Stimulated activated CD4-positive, alpha-beta T cell treated with anti-CD3 and anti-CD28 coated beads, TNF-alpha, amount 100 ng/mL, for 24 hours (primary cell): ENCODE results near the gene DDX25.

Experiments used
- DNase-seq, 3 experiments: peaks; one replicate each; pipeline ENCODE4 v3.0.0-alpha.2; 2020; ENCODE audit warnings: low read depth in 3 of 3

Gene DDX25

GRCh38 chr11:125935618-125936199 lies 31.4 kb downstream of the DDX25 start:
- DNase-seq: no peak

- no peak for DNase-seq
Observed at GRCh38 chr11:125938418-125938817, 34.1 kb downstream of the DDX25 start.

- no peak for DNase-seq
Observed at GRCh38 chr11:125939081-125939521, 34.8 kb downstream of the DDX25 start.

- no peak for DNase-seq
Observed at GRCh38 chr11:125940145-125940544, 35.8 kb downstream of the DDX25 start.

DNA sequence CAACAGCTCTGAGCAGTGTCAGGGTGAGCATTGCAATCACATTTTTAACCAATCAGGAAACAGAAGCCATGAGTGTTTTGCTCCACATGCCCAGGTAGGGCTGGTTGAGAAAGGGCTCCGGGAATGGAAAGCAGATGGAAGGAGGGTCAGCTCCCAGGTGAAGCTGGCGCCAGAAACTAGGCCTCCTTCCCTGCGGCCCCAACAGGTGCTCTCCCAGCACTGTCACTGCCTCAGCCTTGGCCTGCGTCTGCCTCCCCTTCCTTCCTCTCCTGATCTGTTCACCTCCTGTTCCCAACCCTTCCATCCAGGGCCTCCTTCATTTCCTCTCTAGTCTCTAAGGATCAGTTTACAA lies 36.9 kb downstream of the DDX25 start:
- no peak for DNase-seq

- peak; percentile 24 to 58 (median 24) for DNase-seq
Observed at GRCh38 chr11:125941619-125942611, 37.6 kb downstream of the DDX25 start.

DNA sequence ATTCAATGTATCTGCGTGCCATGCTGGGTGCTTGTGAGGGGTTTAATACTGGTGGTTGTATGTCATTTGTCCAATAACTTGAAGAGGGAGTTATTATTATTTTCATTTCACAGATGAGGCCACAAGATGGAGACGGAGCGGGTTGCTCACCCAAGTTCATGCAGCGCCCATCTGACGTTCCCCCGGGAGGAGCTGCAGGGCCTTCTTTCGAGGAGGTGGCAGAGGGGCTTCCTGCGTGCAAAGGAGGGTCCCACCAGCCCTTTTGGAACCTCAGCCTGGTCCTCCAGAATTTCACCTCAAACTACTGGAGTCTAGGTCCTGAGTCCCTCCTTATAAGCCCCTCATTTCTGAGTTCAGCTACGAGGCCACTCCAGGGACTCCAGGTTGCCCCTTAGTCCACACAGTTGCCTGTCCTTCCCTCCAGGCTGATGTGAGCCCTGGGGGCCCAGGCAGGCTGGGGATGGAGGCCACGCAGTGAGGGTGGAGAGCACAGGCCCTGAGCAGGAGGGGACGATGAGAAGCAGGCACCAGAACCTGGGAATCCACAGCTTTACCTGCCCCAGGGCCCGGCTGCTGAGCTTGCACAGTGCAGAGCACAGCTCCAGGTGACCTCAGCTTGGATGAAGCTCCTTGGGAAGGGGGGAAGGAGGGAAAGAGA lies 38.6 kb downstream of the DDX25 start:
- DNase-seq: no peak

- no peak for DNase-seq
Observed at GRCh38 chr11:125943661-125944349, 39.5 kb downstream of the DDX25 start.

GRCh38 chr11:125944350-125945010 lies 40.2 kb downstream of the DDX25 start:
- DNase-seq: no peak

GRCh38 chr11:125945011-125945796 lies 40.9 kb downstream of the DDX25 start:
- DNase-seq: no peak

GRCh38 chr11:125945797-125946520 lies 41.7 kb downstream of the DDX25 start, which contains the start of gene VSIG10L2:
Gene VSIG10L2 (plus strand): TSS chr11:125946044. CDS start chr11:125946056, 12 bp downstream.
- DNase-seq: no peak

DNA sequence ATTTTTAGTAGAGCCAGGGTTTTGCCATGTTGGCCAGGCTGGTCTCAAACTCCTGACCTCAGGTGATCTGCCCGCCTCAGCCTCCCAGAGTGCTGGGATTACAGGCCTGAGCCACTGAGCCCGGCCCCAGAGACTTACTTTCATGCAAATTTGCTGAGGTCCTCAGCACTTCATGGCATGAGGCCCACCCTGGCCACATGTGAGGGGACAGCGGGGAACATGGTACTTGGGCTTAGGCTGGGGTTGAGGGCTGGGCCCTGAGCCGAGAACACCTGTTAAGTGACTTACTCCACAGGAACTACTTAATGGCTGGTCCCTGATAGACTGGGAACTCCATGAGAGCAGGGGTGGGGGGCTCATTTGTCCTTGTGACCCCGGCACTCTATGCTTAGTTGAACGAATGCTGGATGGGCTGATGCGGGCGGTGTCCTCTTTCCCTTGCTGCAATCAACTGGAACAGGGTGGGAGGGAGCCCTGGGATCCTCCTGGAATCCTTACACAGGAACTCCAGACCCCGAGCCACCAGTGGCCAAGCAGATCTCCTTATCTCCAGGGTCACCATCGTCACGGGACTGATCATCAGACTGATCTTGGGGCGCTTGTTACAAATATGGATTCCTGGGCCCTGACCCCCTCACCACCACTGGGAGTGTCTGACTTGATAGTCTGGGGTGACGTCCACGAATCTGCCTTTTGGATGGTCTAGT lies 42.6 kb downstream of the DDX25 start:
- DNase-seq: no peak

- DNase-seq: no peak
Observed at GRCh38 chr11:125947419-125948277, 43.3 kb downstream of the DDX25 start.

- no peak for DNase-seq
Observed at GRCh38 chr11:125948278-125949051, 44.2 kb downstream of the DDX25 start.

DNA sequence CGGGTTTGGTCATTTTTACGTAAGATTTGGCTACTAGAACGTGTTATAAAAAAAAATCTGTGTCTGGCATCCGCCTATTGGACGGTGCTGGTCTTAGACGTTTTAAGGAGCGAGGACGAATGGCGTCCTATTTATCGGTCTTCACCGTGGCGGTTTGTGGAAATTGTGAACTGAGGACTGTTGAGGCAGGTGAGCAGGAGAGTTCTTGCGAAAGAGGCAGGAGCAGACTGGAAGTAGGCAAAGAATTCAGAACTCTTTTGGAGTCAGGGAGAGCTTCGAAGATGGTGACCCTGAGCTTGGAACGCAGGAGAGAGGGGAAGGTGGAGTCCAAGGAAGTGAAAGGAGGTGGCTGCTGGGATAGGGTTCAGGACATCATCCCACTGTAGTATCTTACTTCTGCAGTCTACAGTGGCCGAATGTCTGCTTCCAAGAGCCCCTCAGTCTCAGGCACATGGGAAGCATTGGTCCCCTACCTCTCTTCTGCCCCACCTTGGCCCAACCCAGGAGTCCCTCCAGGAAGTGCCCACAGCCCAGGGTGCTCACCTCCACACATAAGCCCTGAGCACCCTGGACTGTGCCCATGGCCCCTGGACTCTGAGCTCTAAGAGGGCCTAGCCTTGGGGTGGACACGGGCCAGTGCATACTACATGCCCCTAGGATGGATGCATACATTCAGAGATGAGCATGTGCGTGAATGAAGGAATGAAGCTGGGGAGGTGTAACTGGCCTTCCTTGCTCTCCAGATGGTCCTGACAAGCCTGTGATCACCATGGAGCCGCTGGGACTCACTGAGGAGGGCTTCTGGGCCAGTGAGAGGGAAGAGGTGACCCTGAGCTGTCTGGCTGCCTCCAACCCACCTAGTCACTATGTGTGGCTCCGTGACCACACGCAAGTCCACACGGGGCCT lies 45.2 kb downstream of the DDX25 start:
- DNase-seq: no peak

DNA sequence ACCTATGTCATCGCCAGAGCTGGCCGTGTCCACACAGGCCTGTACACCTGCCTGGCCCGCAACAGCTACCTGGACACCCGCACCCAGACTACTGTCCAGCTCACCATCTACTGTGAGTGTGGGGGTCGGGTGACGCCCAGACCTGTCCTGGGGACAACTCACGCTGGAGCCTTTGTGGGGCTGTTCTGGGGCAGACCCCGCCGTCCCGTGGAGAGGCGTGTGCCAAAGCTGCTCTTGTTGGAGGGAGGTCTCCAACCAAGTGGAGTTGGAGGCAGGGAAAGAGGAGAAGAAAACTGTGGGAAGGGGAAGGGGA lies 45.8 kb downstream of the DDX25 start:
- DNase-seq: no peak
